ENCODE measurements around the gene PNMT. TPM values are rescaled to one million over a fixed set of nuclear protein-coding genes. Genes with fewer than 3 reads are reported as not detected.
A peak's percentile ranks its signal among the peaks of the same experiment; 100 is the strongest.

Gene PNMT, protein sequence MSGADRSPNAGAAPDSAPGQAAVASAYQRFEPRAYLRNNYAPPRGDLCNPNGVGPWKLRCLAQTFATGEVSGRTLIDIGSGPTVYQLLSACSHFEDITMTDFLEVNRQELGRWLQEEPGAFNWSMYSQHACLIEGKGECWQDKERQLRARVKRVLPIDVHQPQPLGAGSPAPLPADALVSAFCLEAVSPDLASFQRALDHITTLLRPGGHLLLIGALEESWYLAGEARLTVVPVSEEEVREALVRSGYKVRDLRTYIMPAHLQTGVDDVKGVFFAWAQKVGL
- 0.81 TPM for polyA plus RNA-seq (2013, experiment 1 of 2)
- polyA plus RNA-seq (2013, experiment 2 of 2): 0.63 TPM

DNA sequence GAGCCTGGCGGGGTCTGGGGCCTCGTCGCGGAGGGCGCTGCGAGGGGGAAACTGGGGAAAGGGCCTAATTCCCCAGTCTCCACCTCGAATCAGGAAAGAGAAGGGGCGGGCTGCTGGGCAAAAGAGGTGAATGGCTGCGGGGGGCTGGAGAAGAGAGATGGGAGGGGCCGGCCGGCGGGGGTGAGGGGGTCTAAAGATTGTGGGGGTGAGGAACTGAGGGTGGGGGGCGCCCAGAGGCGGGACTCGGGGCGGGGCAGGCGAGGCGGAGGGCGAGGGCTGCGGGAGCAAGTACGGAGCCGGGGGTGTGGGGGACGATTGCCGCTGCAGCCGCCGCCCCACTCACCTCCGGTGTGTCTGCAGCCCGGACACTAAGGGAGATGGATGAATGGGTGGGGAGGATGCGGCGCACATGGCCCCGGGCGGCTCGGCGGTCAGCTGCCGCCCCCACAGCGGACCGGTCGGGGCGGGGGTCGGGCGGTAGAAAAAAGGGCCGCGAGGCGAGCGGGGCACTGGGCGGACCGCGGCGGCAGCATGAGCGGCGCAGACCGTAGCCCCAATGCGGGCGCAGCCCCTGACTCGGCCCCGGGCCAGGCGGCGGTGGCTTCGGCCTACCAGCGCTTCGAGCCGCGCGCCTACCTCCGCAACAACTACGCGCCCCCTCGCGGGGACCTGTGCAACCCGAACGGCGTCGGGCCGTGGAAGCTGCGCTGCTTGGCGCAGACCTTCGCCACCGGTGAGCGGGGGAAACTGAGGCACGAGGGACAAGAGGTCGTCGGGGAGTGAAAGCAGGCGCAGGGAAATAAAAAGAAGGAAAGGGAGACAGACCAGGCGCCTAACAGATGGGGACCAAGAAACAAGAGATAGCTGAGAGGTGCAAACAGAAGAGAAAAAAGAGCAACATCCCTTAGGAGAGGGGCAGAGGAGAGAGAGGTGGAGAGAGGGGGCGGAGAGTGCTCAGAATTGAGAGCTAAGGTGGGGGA lies at the start of gene PNMT:
Gene PNMT, plus strand, starts transcription at position 509 of the 980 bp plus-strand sequence. Its CDS starts 23 bp downstream, at position 532.
- H3K79me1 ChIP-seq (ENCODE audit: low read length): no peaks in the 10 kb centered on the region
- H4K8ac ChIP-seq (ENCODE audit: low read depth, low read length): no peak within 1 kb of the TSS
- no peak within 1 kb of the TSS for H3K4me3 ChIP-seq (ENCODE audit: low read length)
- no peaks in the 10 kb centered on the region for H3K36me3 ChIP-seq (ENCODE audit: control insufficient read depth, insufficient read depth, low read length)
- no CpG with 5 or more reads among the region's 85 CpGs for WGBS (ENCODE audit: extremely low coverage, insufficient coverage, low lambda C conversion rate)
- H3K23ac ChIP-seq (ENCODE audit: low read length): no peak within 1 kb of the TSS
- H3K4me1 ChIP-seq (ENCODE audit: control insufficient read depth, low read depth, low read length): peaks cover 2% of the 10 kb centered on the region
- no peak within 1 kb of the TSS for H2BK5ac ChIP-seq (ENCODE audit: low read length)
- H2BK120ac ChIP-seq (ENCODE audit: low read depth, low read length): no peak within 1 kb of the TSS
- H3K79me2 ChIP-seq (ENCODE audit: control insufficient read depth, insufficient read depth, low read length): no peaks in the 10 kb centered on the region
- H3K27me3 ChIP-seq (ENCODE audit: insufficient read depth, low read length, poor library complexity): peaks cover 2% of the 10 kb centered on the region
- H3K9ac ChIP-seq (ENCODE audit: low read length): peak within 1 kb of the TSS; percentile 50
- no peak within 1 kb of the TSS for H2AK5ac ChIP-seq (ENCODE audit: low read length)
- peak within 1 kb of the TSS; percentile 53 for H3K4me2 ChIP-seq (ENCODE audit: low read length)
- no peak within 1 kb of the TSS for H4K5ac ChIP-seq (ENCODE audit: low read length)
- H3K18ac ChIP-seq (ENCODE audit: low read length): no peak within 1 kb of the TSS
- no peak within 1 kb of the TSS for H3K27ac ChIP-seq (ENCODE audit: low read depth, low read length)
- H3K56ac ChIP-seq (ENCODE audit: low read length): peak within 1 kb of the TSS; percentile 76
- DNase-seq: peak; percentile 80
- no peak within 1 kb of the TSS for H2BK15ac ChIP-seq (replicated peaks; ENCODE audit: low read depth)
- H3K4ac ChIP-seq (ENCODE audit: low read depth, low read length): no peak within 1 kb of the TSS

DNA sequence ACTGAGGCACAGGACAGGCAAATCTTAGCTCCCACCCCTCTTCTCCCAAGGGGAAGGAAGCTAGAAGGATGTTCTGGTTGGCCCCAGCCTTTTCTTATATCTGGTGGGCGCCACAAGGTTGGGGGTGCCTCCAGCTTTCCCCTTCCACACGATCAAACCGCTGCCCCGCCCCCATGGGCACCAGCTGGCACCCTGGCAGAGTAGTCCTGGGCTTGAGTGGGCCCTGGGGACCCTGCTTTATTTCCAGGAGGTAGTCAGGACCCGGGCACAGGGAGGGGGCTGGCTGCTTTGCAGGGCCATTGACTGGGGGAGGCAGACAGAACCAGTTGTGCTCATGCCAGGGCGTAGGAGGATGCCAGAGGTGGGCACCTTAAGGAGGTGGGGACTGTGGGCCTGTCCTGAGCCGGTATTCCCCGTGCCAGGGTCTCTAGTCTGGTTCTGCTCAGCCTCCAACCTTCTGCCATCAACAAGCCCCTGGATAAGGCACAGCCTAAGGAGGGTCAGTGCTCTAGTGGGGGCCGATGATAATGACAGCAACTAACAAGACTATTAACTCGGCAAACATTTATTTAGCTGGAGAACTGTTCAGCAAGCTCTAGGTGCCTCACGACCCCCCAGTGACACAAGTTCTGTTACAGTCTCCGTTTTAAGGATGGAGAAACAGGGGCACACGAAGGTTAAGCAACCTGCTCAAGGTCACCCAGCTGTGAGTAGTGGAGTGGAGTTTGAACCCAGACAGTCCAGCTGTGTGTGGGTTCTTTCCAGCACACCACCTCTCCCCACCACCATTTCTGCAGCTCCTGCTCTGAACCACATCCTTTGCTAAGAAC lies 49.1 kb upstream of the PNMT start:
- no peak overlapping the region for H4K5ac ChIP-seq (ENCODE audit: low read length)
- no CpG with 5 or more reads among the region's 13 CpGs for WGBS (ENCODE audit: extremely low coverage, insufficient coverage, low lambda C conversion rate)
- no peak overlapping the region for H3K4ac ChIP-seq (ENCODE audit: low read depth, low read length)
- no peaks in the 10 kb centered on the region for H3K79me2 ChIP-seq (ENCODE audit: control insufficient read depth, insufficient read depth, low read length)
- H2BK15ac ChIP-seq (replicated peaks; ENCODE audit: low read depth): no peak overlapping the region
- no peak overlapping the region for H4K8ac ChIP-seq (ENCODE audit: low read depth, low read length)
- no peaks in the 10 kb centered on the region for H3K36me3 ChIP-seq (ENCODE audit: control insufficient read depth, insufficient read depth, low read length)
- H3K4me1 ChIP-seq (ENCODE audit: control insufficient read depth, low read depth, low read length): no peaks in the 10 kb centered on the region
- H3K18ac ChIP-seq (ENCODE audit: low read length): no peak overlapping the region
- peaks cover 26% of the 10 kb centered on the region for H3K27me3 ChIP-seq (ENCODE audit: insufficient read depth, low read length, poor library complexity)
- no peak overlapping the region for H3K23ac ChIP-seq (ENCODE audit: low read length)
- no peaks in the 10 kb centered on the region for H3K79me1 ChIP-seq (ENCODE audit: low read length)
- H3K56ac ChIP-seq (ENCODE audit: low read length): no peak overlapping the region
- no peak overlapping the region for H2AK5ac ChIP-seq (ENCODE audit: low read length)
- DNase-seq: no peak
- H3K27ac ChIP-seq (ENCODE audit: low read depth, low read length): no peak overlapping the region
- no peak overlapping the region for H3K9ac ChIP-seq (ENCODE audit: low read length)
- H2BK120ac ChIP-seq (ENCODE audit: low read depth, low read length): no peak overlapping the region
- H3K4me3 ChIP-seq (ENCODE audit: low read length): no peak overlapping the region
- H3K4me2 ChIP-seq (ENCODE audit: low read length): no peak overlapping the region
- no peak overlapping the region for H2BK5ac ChIP-seq (ENCODE audit: low read length)

DNA sequence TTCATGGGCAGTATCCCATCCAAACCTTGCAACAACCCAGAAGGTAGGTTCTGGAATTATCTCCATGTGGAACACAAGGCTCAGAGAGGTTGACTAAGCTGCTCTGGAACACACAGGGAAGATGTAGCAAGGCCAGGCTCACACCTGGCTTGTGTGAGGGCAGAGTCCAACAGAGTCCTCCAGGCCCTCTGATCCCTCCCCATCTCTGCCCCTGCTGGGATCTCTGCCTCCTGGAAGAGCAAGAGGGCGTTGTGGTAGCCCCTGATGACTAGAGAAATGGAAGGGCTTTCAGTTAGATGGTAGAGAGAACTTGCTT lies 48.5 kb upstream of the PNMT start:
- H3K79me1 ChIP-seq (ENCODE audit: low read length): no peaks in the 10 kb centered on the region
- no peak for DNase-seq
- H3K4me1 ChIP-seq (ENCODE audit: control insufficient read depth, low read depth, low read length): no peaks in the 10 kb centered on the region
- H3K4me3 ChIP-seq (ENCODE audit: low read length): no peak overlapping the region
- H2BK5ac ChIP-seq (ENCODE audit: low read length): no peak overlapping the region
- no peak overlapping the region for H4K5ac ChIP-seq (ENCODE audit: low read length)
- H4K8ac ChIP-seq (ENCODE audit: low read depth, low read length): no peak overlapping the region
- no peak overlapping the region for H2BK120ac ChIP-seq (ENCODE audit: low read depth, low read length)
- H3K18ac ChIP-seq (ENCODE audit: low read length): no peak overlapping the region
- no peak overlapping the region for H2AK5ac ChIP-seq (ENCODE audit: low read length)
- no peak overlapping the region for H3K56ac ChIP-seq (ENCODE audit: low read length)
- H3K27ac ChIP-seq (ENCODE audit: low read depth, low read length): no peak overlapping the region
- no peak overlapping the region for H2BK15ac ChIP-seq (replicated peaks; ENCODE audit: low read depth)
- H3K4me2 ChIP-seq (ENCODE audit: low read length): no peak overlapping the region
- no peak overlapping the region for H3K9ac ChIP-seq (ENCODE audit: low read length)
- no peak overlapping the region for H3K4ac ChIP-seq (ENCODE audit: low read depth, low read length)
- no peaks in the 10 kb centered on the region for H3K79me2 ChIP-seq (ENCODE audit: control insufficient read depth, insufficient read depth, low read length)
- no peaks in the 10 kb centered on the region for H3K36me3 ChIP-seq (ENCODE audit: control insufficient read depth, insufficient read depth, low read length)
- H3K23ac ChIP-seq (ENCODE audit: low read length): no peak overlapping the region
- H3K27me3 ChIP-seq (ENCODE audit: insufficient read depth, low read length, poor library complexity): peaks cover 26% of the 10 kb centered on the region
- no CpG with 5 or more reads among the region's 1 CpG for WGBS (ENCODE audit: extremely low coverage, insufficient coverage, low lambda C conversion rate)

DNA sequence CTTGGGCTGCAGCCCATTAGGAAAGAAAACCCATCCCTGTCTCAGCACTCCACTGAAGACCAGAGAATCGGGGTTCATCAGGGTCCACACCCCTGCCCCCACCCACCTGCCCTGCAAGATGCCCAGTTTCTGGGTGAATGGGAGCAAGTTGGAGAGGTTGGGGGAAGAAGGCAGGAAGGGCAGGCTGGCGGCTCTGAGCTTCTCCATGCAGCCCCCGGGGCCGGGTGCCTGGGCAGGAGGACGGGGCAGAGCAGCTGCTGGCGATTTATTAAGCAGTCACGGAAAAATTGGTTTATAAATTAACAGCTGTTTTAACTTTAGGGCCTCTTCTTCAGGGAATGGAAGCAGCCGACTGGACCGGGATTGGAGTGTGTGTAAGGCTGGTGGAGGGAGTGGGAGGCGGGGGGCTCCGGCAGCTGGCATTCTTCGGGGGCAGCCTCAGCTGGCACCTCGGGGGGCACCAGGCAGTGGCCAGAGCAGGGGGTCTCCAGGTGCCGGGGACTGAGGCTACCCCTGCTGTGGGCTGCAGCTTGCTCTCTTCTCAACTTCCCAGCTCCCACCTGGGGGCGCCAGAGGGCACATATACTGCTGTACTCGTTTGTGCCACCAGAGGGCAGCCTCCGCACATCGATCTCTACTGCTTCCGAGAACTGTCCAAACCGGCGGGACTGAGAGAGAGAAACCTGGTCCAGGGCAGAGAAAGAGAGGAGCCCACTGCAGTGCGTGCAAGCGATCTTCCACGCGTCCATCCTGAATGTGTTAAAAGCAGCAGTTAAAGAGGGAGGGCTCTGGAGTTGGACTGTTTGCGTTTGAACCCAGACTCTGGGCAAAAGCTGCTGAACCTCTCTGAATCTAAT lies 46.5 kb upstream of the PNMT start:
- Histone ChIP-seq H2AK5ac (ENCODE audit: low read length) (no peak overlapping the region), H3K9ac (ENCODE audit: low read length) (no peak overlapping the region), H3K4me2 (ENCODE audit: low read length) (no peak overlapping the region), H3K27ac (ENCODE audit: low read depth, low read length) (no peak overlapping the region), H2BK5ac (ENCODE audit: low read length) (no peak overlapping the region), H3K79me2 (ENCODE audit: control insufficient read depth, insufficient read depth, low read length) (no peaks in the 10 kb centered on the region), H3K4ac (ENCODE audit: low read depth, low read length) (no peak overlapping the region), H4K8ac (ENCODE audit: low read depth, low read length) (no peak overlapping the region), H3K23ac (ENCODE audit: low read length) (no peak overlapping the region), H3K56ac (ENCODE audit: low read length) (no peak overlapping the region), H4K5ac (ENCODE audit: low read length) (no peak overlapping the region), H3K79me1 (ENCODE audit: low read length) (no peaks in the 10 kb centered on the region), H2BK120ac (ENCODE audit: low read depth, low read length) (no peak overlapping the region), H3K36me3 (ENCODE audit: control insufficient read depth, insufficient read depth, low read length) (no peaks in the 10 kb centered on the region), H3K18ac (ENCODE audit: low read length) (no peak overlapping the region), H3K4me1 (ENCODE audit: control insufficient read depth, low read depth, low read length) (no peaks in the 10 kb centered on the region), H2BK15ac (replicated peaks; ENCODE audit: low read depth) (no peak overlapping the region), H3K27me3 (ENCODE audit: insufficient read depth, low read length, poor library complexity) (peaks cover 22% of the 10 kb centered on the region), H3K4me3 (ENCODE audit: low read length) (no peak overlapping the region)
- WGBS (ENCODE audit: extremely low coverage, insufficient coverage, low lambda C conversion rate): no CpG with 5 or more reads among the region's 26 CpGs
- DNase-seq: peak; percentile 83

DNA sequence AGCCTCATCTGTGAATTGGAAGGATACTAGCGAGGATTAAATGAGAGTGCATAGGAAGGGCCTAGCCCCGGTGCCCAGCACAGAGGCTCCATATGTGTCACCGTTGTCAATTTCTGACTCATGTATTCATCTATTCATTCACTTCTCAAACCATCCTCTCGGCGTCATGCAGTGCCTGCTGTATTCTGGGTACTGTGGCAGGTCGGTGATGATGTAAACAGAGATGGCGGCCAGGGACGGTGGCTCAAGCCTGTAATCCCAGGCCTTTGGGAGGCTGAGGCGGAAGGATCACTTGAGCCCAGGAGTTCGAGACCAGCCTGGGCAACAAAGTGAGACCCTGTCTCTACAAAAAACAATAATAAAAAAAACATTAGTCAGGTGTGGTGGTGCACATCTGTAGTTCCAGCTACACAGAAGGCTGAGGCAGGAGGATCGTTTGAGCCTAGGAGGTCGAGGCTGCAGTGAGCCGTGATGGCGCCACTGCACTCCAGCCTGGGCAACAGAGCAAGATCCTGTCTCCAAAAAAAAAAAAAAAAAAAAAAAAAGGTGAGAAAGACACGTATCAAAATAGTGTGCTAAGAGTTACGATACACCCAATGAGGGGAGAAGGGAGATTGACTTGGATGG lies 45.8 kb upstream of the PNMT start:
- no peak overlapping the region for H2BK5ac ChIP-seq (ENCODE audit: low read length)
- H3K56ac ChIP-seq (ENCODE audit: low read length): no peak overlapping the region
- H3K18ac ChIP-seq (ENCODE audit: low read length): no peak overlapping the region
- H2AK5ac ChIP-seq (ENCODE audit: low read length): no peak overlapping the region
- peaks cover 15% of the 10 kb centered on the region for H3K27me3 ChIP-seq (ENCODE audit: insufficient read depth, low read length, poor library complexity)
- DNase-seq: no peak
- no peaks in the 10 kb centered on the region for H3K79me1 ChIP-seq (ENCODE audit: low read length)
- no peak overlapping the region for H2BK15ac ChIP-seq (replicated peaks; ENCODE audit: low read depth)
- no peak overlapping the region for H3K4me2 ChIP-seq (ENCODE audit: low read length)
- H2BK120ac ChIP-seq (ENCODE audit: low read depth, low read length): no peak overlapping the region
- H4K8ac ChIP-seq (ENCODE audit: low read depth, low read length): no peak overlapping the region
- H3K27ac ChIP-seq (ENCODE audit: low read depth, low read length): no peak overlapping the region
- H3K79me2 ChIP-seq (ENCODE audit: control insufficient read depth, insufficient read depth, low read length): no peaks in the 10 kb centered on the region
- no peak overlapping the region for H3K4ac ChIP-seq (ENCODE audit: low read depth, low read length)
- H3K4me1 ChIP-seq (ENCODE audit: control insufficient read depth, low read depth, low read length): no peaks in the 10 kb centered on the region
- H3K36me3 ChIP-seq (ENCODE audit: control insufficient read depth, insufficient read depth, low read length): no peaks in the 10 kb centered on the region
- H3K4me3 ChIP-seq (ENCODE audit: low read length): no peak overlapping the region
- WGBS (ENCODE audit: extremely low coverage, insufficient coverage, low lambda C conversion rate): no CpG with 5 or more reads among the region's 16 CpGs
- H3K23ac ChIP-seq (ENCODE audit: low read length): no peak overlapping the region
- H4K5ac ChIP-seq (ENCODE audit: low read length): no peak overlapping the region
- no peak overlapping the region for H3K9ac ChIP-seq (ENCODE audit: low read length)
